Right lobe of liver (tissue), 4 donors: Measurements from ENCODE around the gene ATG14.

Experiments
- CTCF ChIP-seq, 4 donors: fragments of 200-600 bp in 3 of 4; fragments of 450-650 bp in 1 of 4; IDR thresholded peaks; one replicate each; pipeline versions ENCODE4 v1.5.1 to v1.8.0; 2016 to 2022; ENCODE audit warnings: antibody characterized with exemption in 4 of 4, mild to moderate bottlenecking in 2 of 4
- POLR2A ChIP-seq: fragments of 450-650 bp; IDR thresholded peaks from one replicate; pipeline ENCODE4 v1.6.1; 2017; ENCODE audit warnings: antibody characterized with exemption, mild to moderate bottlenecking
- donor health status: DM: no; HTN: no; CAD: no.
- donor health status: DM: no; HTN: no; CAD: no.
- donor health status: DM: no; HTN: yes; CAD: no.

GRCh38 chr14:55355922-55356321 is 55.7 kb downstream of the ATG14 start:
- no peak for TF ChIP-seq CTCF (IDR thresholded peaks at IDR 0.05)
- TF ChIP-seq POLR2A: no peak
